DMS 273 treated with DMSO at 0.1 percent for 48 hours (cell line): ENCODE data around the gene RALGPS1.

Experiments used
- DNase-seq: peaks from one replicate; lab custom pipeline; 2025; lab: John Stamatoyannopoulos, UW

RALGPS1 gene

GRCh38 chr9:126956917-126957686 is 42.5 kb downstream of the RALGPS1 start:
- no peak for DNase-seq

- DNase-seq = no peak
These were observed 43.1 kb downstream of the RALGPS1 start for GRCh38 chr9:126957687-126958053.

- DNase-seq = no peak
These were observed 44.8 kb downstream of the RALGPS1 start for GRCh38 chr9:126959336-126959735.

- DNase-seq = no peak
These were observed 45.3 kb downstream of the RALGPS1 start for GRCh38 chr9:126959917-126960316.

GRCh38 chr9:126962336-126962735 is 47.8 kb downstream of the RALGPS1 start:
- DNase-seq = no peak

- DNase-seq = no peak
These were observed 50.5 kb downstream of the RALGPS1 start for GRCh38 chr9:126965077-126965476.

- peak; percentile 10 for DNase-seq
These were observed 51.2 kb downstream of the RALGPS1 start for GRCh38 chr9:126965541-126966428.

- no peak for DNase-seq
These were observed 56.7 kb downstream of the RALGPS1 start for GRCh38 chr9:126971261-126971660.

- no peak for DNase-seq
These were observed 59.3 kb downstream of the RALGPS1 start for GRCh38 chr9:126973651-126974529.

GRCh38 chr9:126974594-126974993 is 60.0 kb downstream of the RALGPS1 start:
- DNase-seq = no peak

- DNase-seq = no peak
These were observed 61.0 kb downstream of the RALGPS1 start for GRCh38 chr9:126975327-126976220.

GRCh38 chr9:126979461-126979860 is 64.9 kb downstream of the RALGPS1 start:
- DNase-seq = no peak

- DNase-seq = no peak
These were observed 65.6 kb downstream of the RALGPS1 start for GRCh38 chr9:126980231-126980630.

GRCh38 chr9:126981218-126981617 is 66.6 kb downstream of the RALGPS1 start:
- no peak for DNase-seq

- no peak for DNase-seq
These were observed 67.8 kb downstream of the RALGPS1 start for GRCh38 chr9:126982215-126983002.

- DNase-seq = no peak
These were observed 69.2 kb downstream of the RALGPS1 start for GRCh38 chr9:126983767-126984166.

GRCh38 chr9:126984969-126985368 is 70.4 kb downstream of the RALGPS1 start:
- DNase-seq = peak; percentile 8

- peak; percentile 2 for DNase-seq
These were observed 71.4 kb downstream of the RALGPS1 start for GRCh38 chr9:126985870-126986498.

GRCh38 chr9:126986506-126986951 is 71.9 kb downstream of the RALGPS1 start:
- no peak for DNase-seq

- DNase-seq = no peak
These were observed 74.3 kb downstream of the RALGPS1 start for GRCh38 chr9:126988857-126989256.
